ENCODE measurements around the gene KIAA1217.

KIAA1217 gene

DNA sequence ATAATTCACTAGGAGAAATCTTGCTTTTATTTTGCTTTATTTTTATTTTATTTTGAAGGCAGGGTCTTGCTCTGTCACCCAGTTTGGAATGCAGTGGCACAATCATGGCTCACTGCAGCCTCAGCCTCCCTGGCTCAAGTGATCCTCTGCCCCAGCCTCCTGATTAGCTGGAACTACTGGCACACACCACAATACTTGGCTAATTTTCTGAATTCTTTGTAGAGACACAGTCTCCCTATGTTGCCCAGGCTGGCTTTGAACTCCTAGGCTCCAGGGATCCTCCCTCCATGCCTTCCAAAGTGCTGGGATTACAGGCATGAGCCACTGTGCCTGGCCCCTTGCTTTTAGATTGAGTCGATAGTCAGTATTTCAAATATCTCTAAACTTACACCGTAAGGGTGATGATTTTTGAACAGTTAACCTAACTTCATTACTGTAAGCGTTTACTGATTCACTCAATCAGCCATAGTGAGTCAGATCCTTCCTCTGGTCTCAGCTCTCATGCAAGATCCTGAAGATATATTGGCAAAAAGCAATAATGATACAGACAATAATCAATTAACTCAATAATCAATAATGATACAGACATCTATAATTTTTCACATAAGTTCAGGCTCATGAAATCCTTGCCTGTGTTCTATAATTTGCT is 239.5 kb downstream of the KIAA1217 start:
- Histone ChIP-seq H3K4me1 (ENCODE audit: control insufficient read depth in 1 of 2, insufficient read depth in 1 of 2, low read depth in 1 of 2, low read length in 1 of 2) (no peaks in the 10 kb centered on the region), H3K9me3 (no peaks in the 10 kb centered on the region), H3K27ac (no peak overlapping the region), H3K4me3 (ENCODE audit: low read depth in 1 of 2, low read length in 1 of 2) (no peak overlapping the region), H3K36me3 (no peaks in the 10 kb centered on the region), H3K27me3 (no peaks in the 10 kb centered on the region)
- TF ChIP-seq, protein P1, sequence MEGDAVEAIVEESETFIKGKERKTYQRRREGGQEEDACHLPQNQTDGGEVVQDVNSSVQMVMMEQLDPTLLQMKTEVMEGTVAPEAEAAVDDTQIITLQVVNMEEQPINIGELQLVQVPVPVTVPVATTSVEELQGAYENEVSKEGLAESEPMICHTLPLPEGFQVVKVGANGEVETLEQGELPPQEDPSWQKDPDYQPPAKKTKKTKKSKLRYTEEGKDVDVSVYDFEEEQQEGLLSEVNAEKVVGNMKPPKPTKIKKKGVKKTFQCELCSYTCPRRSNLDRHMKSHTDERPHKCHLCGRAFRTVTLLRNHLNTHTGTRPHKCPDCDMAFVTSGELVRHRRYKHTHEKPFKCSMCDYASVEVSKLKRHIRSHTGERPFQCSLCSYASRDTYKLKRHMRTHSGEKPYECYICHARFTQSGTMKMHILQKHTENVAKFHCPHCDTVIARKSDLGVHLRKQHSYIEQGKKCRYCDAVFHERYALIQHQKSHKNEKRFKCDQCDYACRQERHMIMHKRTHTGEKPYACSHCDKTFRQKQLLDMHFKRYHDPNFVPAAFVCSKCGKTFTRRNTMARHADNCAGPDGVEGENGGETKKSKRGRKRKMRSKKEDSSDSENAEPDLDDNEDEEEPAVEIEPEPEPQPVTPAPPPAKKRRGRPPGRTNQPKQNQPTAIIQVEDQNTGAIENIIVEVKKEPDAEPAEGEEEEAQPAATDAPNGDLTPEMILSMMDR (IDR thresholded peaks at IDR 0.05), result no peak

DNA sequence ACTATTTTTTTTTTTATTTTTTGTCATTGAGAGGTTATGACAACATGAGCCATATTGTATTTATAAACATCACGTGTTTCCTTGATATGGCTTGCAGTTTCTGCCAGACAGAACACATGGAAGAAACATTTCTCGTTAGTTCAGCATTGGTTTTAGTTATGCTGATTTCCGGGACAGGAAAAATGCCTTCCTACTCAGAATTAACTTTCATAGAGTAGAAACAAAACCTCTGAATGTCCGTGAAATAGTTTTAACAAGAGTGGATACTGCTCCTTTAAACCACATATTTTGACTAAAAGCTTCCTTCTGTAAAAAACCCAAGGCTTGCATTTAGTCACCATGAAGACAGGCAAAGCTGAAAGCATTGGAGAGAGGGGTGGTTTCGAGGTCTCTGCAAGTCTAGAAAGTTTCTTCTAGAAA is 240.4 kb downstream of the KIAA1217 start:
- no peaks in the 10 kb centered on the region for H3K4me1 ChIP-seq (ENCODE audit: control insufficient read depth in 1 of 2, insufficient read depth in 1 of 2, low read depth in 1 of 2, low read length in 1 of 2)
- no peaks in the 10 kb centered on the region for H3K9me3 ChIP-seq
- H3K4me3 ChIP-seq (ENCODE audit: low read depth in 1 of 2, low read length in 1 of 2), result no peak overlapping the region
- TF ChIP-seq, protein P1 (IDR thresholded peaks at IDR 0.05), result no peak
- H3K27me3 ChIP-seq, result no peaks in the 10 kb centered on the region
- no peaks in the 10 kb centered on the region for H3K36me3 ChIP-seq
- no peak overlapping the region for H3K27ac ChIP-seq

DNA sequence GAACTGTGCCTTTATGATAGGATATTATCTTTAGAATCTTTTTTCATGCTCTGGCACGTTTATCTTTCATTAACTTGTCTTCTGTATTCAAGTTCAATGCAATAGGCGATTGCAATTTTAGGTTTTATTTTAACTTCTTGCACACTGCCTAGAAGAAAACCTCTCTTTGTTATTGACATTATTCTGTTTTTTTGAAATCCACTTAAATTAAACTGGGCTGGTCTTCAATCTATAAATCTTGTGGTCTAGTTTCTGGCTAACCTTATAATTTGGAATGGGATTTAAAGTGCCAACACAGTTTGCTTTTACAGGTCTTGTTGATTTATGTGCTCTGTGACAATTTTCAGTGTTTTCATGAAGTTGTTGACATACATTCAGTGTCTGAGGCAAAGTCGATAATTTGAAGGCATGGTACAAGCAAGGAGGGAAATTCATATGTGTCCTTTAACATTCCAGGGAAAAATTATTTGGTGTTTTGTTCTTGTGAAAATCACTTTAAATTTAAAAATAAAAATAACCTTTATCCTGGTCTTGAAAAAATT is 240.9 kb downstream of the KIAA1217 start:
- no peaks in the 10 kb centered on the region for H3K36me3 ChIP-seq
- H3K27me3 ChIP-seq, result no peaks in the 10 kb centered on the region
- no peaks in the 10 kb centered on the region for H3K4me1 ChIP-seq (ENCODE audit: control insufficient read depth in 1 of 2, insufficient read depth in 1 of 2, low read depth in 1 of 2, low read length in 1 of 2)
- H3K27ac ChIP-seq, result no peak overlapping the region
- TF ChIP-seq, protein P1 (IDR thresholded peaks at IDR 0.05), result no peak
- H3K4me3 ChIP-seq (ENCODE audit: low read depth in 1 of 2, low read length in 1 of 2), result no peak overlapping the region
- H3K9me3 ChIP-seq, result no peaks in the 10 kb centered on the region

DNA sequence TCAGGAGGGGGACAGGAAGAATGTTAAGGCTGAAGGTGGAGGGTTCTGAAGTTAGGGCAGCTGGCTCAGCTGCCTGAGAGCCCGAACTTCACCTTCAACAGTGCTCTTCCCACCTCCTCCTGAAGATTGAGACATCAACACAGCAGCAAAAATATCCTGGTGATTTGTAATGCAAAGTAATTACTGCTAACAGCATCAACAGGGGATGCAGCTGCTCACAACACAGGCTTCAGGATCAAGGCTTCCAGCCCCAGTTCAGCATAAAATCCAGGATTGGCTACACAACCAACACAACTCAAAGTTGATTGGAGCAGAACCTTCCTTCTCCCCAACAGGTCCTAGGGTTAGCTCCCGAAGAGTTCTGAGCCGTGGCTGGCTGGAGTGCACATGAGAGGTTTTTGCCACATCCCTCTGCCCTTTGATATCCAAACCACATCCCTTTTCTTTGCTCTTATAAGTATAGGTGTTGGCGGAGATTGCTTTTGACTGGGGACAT is 242.4 kb downstream of the KIAA1217 start:
- no peak overlapping the region for H3K27ac ChIP-seq
- TF ChIP-seq, protein P1 (IDR thresholded peaks at IDR 0.05), result no peak
- H3K36me3 ChIP-seq, result no peaks in the 10 kb centered on the region
- no peaks in the 10 kb centered on the region for H3K4me1 ChIP-seq (ENCODE audit: control insufficient read depth in 1 of 2, insufficient read depth in 1 of 2, low read depth in 1 of 2, low read length in 1 of 2)
- H3K27me3 ChIP-seq, result no peaks in the 10 kb centered on the region
- H3K9me3 ChIP-seq, result no peaks in the 10 kb centered on the region
- H3K4me3 ChIP-seq (ENCODE audit: low read depth in 1 of 2, low read length in 1 of 2), result no peak overlapping the region

DNA sequence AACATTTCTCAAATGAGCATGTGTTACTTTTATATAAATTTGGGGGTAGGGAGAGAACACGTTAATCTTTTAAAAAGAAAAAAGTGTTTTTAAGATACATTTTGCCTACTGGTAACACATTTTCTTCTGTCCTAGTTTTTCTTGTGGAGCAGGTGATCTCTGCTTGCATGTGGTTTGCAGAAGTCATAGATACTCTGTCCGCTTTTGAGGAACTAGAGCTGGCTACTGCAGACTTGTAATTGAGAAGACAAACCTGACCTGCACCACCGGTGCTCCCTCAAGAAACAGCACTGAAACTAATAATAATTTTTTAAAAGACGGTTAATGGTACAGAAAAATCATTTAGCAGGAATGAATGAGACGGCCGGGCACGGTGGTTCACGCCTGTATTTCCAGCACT is 243.1 kb downstream of the KIAA1217 start:
- H3K4me3 ChIP-seq (ENCODE audit: low read depth in 1 of 2, low read length in 1 of 2), result no peak overlapping the region
- TF ChIP-seq, protein P1 (IDR thresholded peaks at IDR 0.05), result no peak

More for the DNA sequence above, 243.1 kb downstream of the KIAA1217 start:
- no peaks in the 10 kb centered on the region for H3K36me3 ChIP-seq
- no peaks in the 10 kb centered on the region for H3K27me3 ChIP-seq
- no peaks in the 10 kb centered on the region for H3K4me1 ChIP-seq (ENCODE audit: control insufficient read depth in 1 of 2, insufficient read depth in 1 of 2, low read depth in 1 of 2, low read length in 1 of 2)
- no peaks in the 10 kb centered on the region for H3K9me3 ChIP-seq
- H3K27ac ChIP-seq, result no peak overlapping the region
